IMR-90 (cell line): ENCODE data around the gene TMEM143. TPM values are rescaled to one million over a fixed set of nuclear protein-coding genes. Genes with fewer than 3 reads are reported as not detected.

Experiments
- ATAC-seq: fragments of 200-7000 bp; cut with Tn5 transposase; 2 replicates; pipeline ENCODE4 v1.9.1; 2020; ENCODE audit warnings: low read depth, mild to moderate bottlenecking, moderate library complexity
- BruUV-seq: library from RNA; stranded (reverse); fragments of 400-500 nt; replicated peaks from 2 replicates; lab custom pipeline; 2021; lab: Mats Ljungman, UMichigan
- CTCF ChIA-PET: fragments of 300-600 bp; formaldehyde crosslinking; extraction: SDS; loops from one replicate; lab custom pipeline; 2021; ENCODE audit warnings: antibody characterized with exemption; lab: Yijun Ruan, JAX
- POLR2A ChIA-PET: fragments of 300-600 bp; sonication (Branson Sonifier 250); formaldehyde crosslinking; loops from one replicate; lab custom pipeline; 2022; ENCODE audit warnings: antibody characterized with exemption; ENCODE audit not compliant: unreplicated experiment; lab: Charles Lee
- DNase-seq: peaks from one replicate; pipeline ENCODE4 v3.0.0; 2013
- H2AFZ ChIP-seq: replicated peaks from 2 replicates; pipeline ENCODE3; 2013; ENCODE audit warnings: low read length, mild to moderate bottlenecking; ENCODE audit not compliant: poor library complexity
- H2AK5ac ChIP-seq: 2 replicates; pipeline ENCODE4 v1.6.1; 2013; ENCODE audit warnings: low read depth, low read length, inconsistent platforms
- H2AK9ac ChIP-seq: replicated peaks from 2 replicates; pipeline ENCODE3; 2013; ENCODE audit warnings: mild to moderate bottlenecking, low read depth, low read length, moderate library complexity; ENCODE audit not compliant: poor library complexity
- H2BK120ac ChIP-seq: 2 replicates; pipeline ENCODE4 v1.6.1; 2013; ENCODE audit warnings: low read depth, low read length, inconsistent platforms
- H2BK15ac ChIP-seq: 3 replicates; pipeline ENCODE4 v1.6.1; 2013; ENCODE audit warnings: low read depth, low read length, inconsistent platforms
- H2BK20ac ChIP-seq: 2 replicates; pipeline ENCODE4 v1.6.1; 2013; ENCODE audit warnings: low read depth, mild to moderate bottlenecking, inconsistent platforms, low read length, moderate library complexity
- H2BK5ac ChIP-seq: 2 replicates; pipeline ENCODE4 v1.6.1; 2013; ENCODE audit warnings: mild to moderate bottlenecking, low read depth, low read length, inconsistent platforms; ENCODE audit not compliant: poor library complexity, severe bottlenecking
- H3K14ac ChIP-seq: replicated peaks from 2 replicates; pipeline ENCODE4 v1.6.1; 2013; ENCODE audit warnings: low read depth, low read length, inconsistent platforms
- H3K18ac ChIP-seq: 2 replicates; pipeline ENCODE4 v1.6.1; 2013; ENCODE audit warnings: low read depth, low read length, control low read depth
- H3K23ac ChIP-seq: 2 replicates; pipeline ENCODE4 v1.6.1; 2013; ENCODE audit warnings: low read depth, low read length, inconsistent platforms
- H3K27ac ChIP-seq: 2 replicates; pipeline ENCODE4 v1.5.1; 2013; ENCODE audit warnings: mild to moderate bottlenecking, control low read depth, low read length; ENCODE audit not compliant: insufficient read depth
- H3K27me3 ChIP-seq: 2 replicates; pipeline ENCODE4 v1.6.1; 2013; ENCODE audit warnings: low read length; ENCODE audit not compliant: control insufficient read depth, insufficient read depth
- H3K36me3 ChIP-seq: 2 replicates; pipeline ENCODE4 v1.6.1; 2013; ENCODE audit warnings: low read length, mixed read lengths; ENCODE audit not compliant: control insufficient read depth, insufficient read depth
- H3K4ac ChIP-seq: 2 replicates; pipeline ENCODE4 v1.6.1; 2013; ENCODE audit warnings: low read depth, low read length, inconsistent platforms
- H3K4me1 ChIP-seq: 2 replicates; pipeline ENCODE4 v1.6.1; 2013; ENCODE audit warnings: low read length, mixed read lengths; ENCODE audit not compliant: control insufficient read depth, insufficient read depth
- H3K4me2 ChIP-seq: 2 replicates; pipeline ENCODE4 v1.6.1; 2013; ENCODE audit warnings: low read depth, mild to moderate bottlenecking, control low read depth, low read length, moderate library complexity
- H3K4me3 ChIP-seq: 2 replicates; pipeline ENCODE4 v1.5.1; 2013; ENCODE audit warnings: low read depth, mild to moderate bottlenecking, control low read depth, low read length, moderate library complexity; ENCODE audit not compliant: insufficient read depth
- H3K56ac ChIP-seq: 2 replicates; pipeline ENCODE4 v1.6.1; 2013; ENCODE audit warnings: low read length, inconsistent platforms; ENCODE audit not compliant: insufficient read depth; ENCODE audit errors: extremely low read depth
- H3K79me1 ChIP-seq, 2 experiments: 2 replicates each; pipeline ENCODE4 v1.6.1; 2013; ENCODE audit warnings: low read length in 2 of 2, inconsistent platforms in 1 of 2, low read depth in 1 of 2
- H3K9ac ChIP-seq: 2 replicates; pipeline ENCODE4 v1.6.1; 2013; ENCODE audit warnings: low read depth, low read length, control low read depth
- H3K9me1 ChIP-seq: 2 replicates; pipeline ENCODE4 v1.6.1; 2013; ENCODE audit warnings: low read length, inconsistent platforms; ENCODE audit not compliant: insufficient read depth
- H3K9me3 ChIP-seq: 2 replicates; pipeline ENCODE4 v1.6.1; 2013; ENCODE audit warnings: low read length; ENCODE audit not compliant: control insufficient read depth, insufficient read depth
- H4K20me1 ChIP-seq: 2 replicates; pipeline ENCODE4 v1.6.1; 2013; ENCODE audit warnings: low read length, inconsistent platforms; ENCODE audit not compliant: insufficient read depth
- H4K5ac ChIP-seq: 2 replicates; pipeline ENCODE4 v1.6.1; 2013; ENCODE audit warnings: mild to moderate bottlenecking, low read depth, low read length, control low read depth
- H4K8ac ChIP-seq, 2 experiments: 2 replicates each; pipeline ENCODE4 v1.6.1; 2013; ENCODE audit warnings: low read depth in 2 of 2, low read length in 2 of 2, control low read depth in 1 of 2, inconsistent platforms in 1 of 2
- H4K91ac ChIP-seq: 2 replicates; pipeline ENCODE4 v1.6.1; 2013; ENCODE audit warnings: low read depth, low read length, inconsistent platforms; ENCODE audit not compliant: insufficient read depth
- CEBPB ChIP-seq: IDR thresholded peaks from 2 replicates; pipeline ENCODE4 v1.6.1; 2012; ENCODE audit warnings: low read depth, low read length, improper control_type of control experiment
- CTCF ChIP-seq: conservative IDR thresholded peaks from 2 replicates; pipeline ENCODE4 v1.5.1; 2012; ENCODE audit warnings: mild to moderate bottlenecking, low read depth, low read length, improper control_type of control experiment
- WGBS, 2 experiments: methylation state at CpG; one replicate each; pipeline versions ENCODE4 v1.1.5 to v1.1.7; 2013; ENCODE audit warnings: missing lambda C conversion rate in 2 of 2; ENCODE audit not compliant: insufficient read length in 1 of 2; ENCODE audit errors: extremely low coverage in 2 of 2; 5-methylcytosine and 5-hydroxymethylcytosine counted together
- dilution Hi-C: fragments of 300-500 bp; cut with HindIII; formaldehyde crosslinking; loops from one replicate; pipeline ENCODE4 v1.14.3; 2018; ENCODE audit warnings: low sequenced_read_pairs; ENCODE audit not compliant: unreplicated experiment
- in situ Hi-C: fragments of 300-500 bp; cut with MboI; formaldehyde crosslinking; loops from 3 replicates; pipeline ENCODE4 v1.14.3; 2019; ENCODE audit warnings: low sequenced_read_pairs, inconsistent platforms, mixed read lengths
- intact Hi-C: fragments of 100-400 bp; cut with micrococcal nuclease; formaldehyde crosslinking; loops from 2 replicates; pipeline ENCODE4 v1.10.0; 2022
- polyA plus RNA-seq, 3 experiments: library from polyadenylated mRNA; depleted of rRNA; stranded (reverse); fragments of >200 nt; gene quantifications; 2 replicates each; pipeline ENCODE4 v1.2.3, GENCODE V29; 2012; ENCODE audit warnings: low replicate concordance in 1 of 3
- total RNA-seq: library from RNA; depleted of rRNA; stranded (reverse); fragments of >200 nt; gene quantifications from 2 replicates; pipeline ENCODE4 v1.2.3, GENCODE V29; 2012

Gene TMEM143
- total and polyA plus RNA-seq, 2 of the 4 experiments (the other 2 are of a cell fraction) = 1.3 to 7.6 TPM

- ChIA-PET POLR2A (interaction anchor here (0.6 kb wide), 1 partner anchor 10 kb away, joined by 3 read pairs; no protein-coding TSS in a partner anchor), CTCF (no interaction called here)
- no peak within 1 kb of the TSS for H3K14ac ChIP-seq
- intact Hi-C loops (loop anchor here (10.0 kb wide), 1 partner anchor 69 kb away; the partner anchor contains the start of gene EMP3), dilution Hi-C loops (no loop called here), in situ Hi-C loops (no loop called here)
- peaks cover 6% of the 10 kb centered on the region; the same call in 1 of the 2 replicates for H3K9me1 ChIP-seq
- TF ChIP-seq CEBPB (no peak), CTCF (0 out of 2 replicates have a peak, but pooled peaks have one; percentile 23)
- H3K27me3 ChIP-seq = peaks cover 54% of the 10 kb centered on the region
- H3K23ac ChIP-seq = no peak within 1 kb of the TSS
- H3K4me1 ChIP-seq = peaks cover 7% of the 10 kb centered on the region; the same call in 1 of the 2 replicates
- peaks cover 5% of the 10 kb centered on the region for H3K36me3 ChIP-seq
- no peak within 1 kb of the TSS for H3K9ac ChIP-seq
- no peak within 1 kb of the TSS for H2BK5ac ChIP-seq
- H2BK20ac ChIP-seq = no peak within 1 kb of the TSS
- H2AK5ac ChIP-seq = 0 out of 2 replicates have a peak within 1 kb of the TSS, but pooled peaks have one; percentile 14
- peak within 1 kb of the TSS; percentile 79 for H2AFZ ChIP-seq
- H3K27ac ChIP-seq = no peak within 1 kb of the TSS
- ATAC-seq = peak; percentile 2; the same call in 1 of the 2 replicates
- no peak within 1 kb of the TSS for H2BK15ac ChIP-seq
- no peak within 1 kb of the TSS for H4K5ac ChIP-seq
- 4% methylated on average over 9 of the region's 40 CpGs; no CpG with 5 or more reads in 1 of the 2 experiments for WGBS, 2 experiments
- peak within 1 kb of the TSS; percentile 12; the same call in 1 of the 2 replicates for H3K4me3 ChIP-seq
- H3K56ac ChIP-seq = no peak within 1 kb of the TSS; the same call in 1 of the 2 replicates
- no peak within 1 kb of the TSS for H4K91ac ChIP-seq
- no peak within 1 kb of the TSS for H2BK120ac ChIP-seq
- no peak within 1 kb of the TSS for H3K18ac ChIP-seq
- no peak within 1 kb of the TSS; a peak in 1 of 4 replicates for H4K8ac ChIP-seq
- peak; percentile 33 for DNase-seq
- H3K79me1 ChIP-seq = peaks cover 0 to 19% of the 10 kb centered on the region in 2 experiments
- peaks cover 9% of the 10 kb centered on the region for H4K20me1 ChIP-seq
- H3K4me2 ChIP-seq = peak within 1 kb of the TSS; percentile 64; the same call in 1 of the 2 replicates
- peak within 1 kb of the TSS; percentile 89 for H2AK9ac ChIP-seq
- no TSS peak for BruUV-seq
- H3K4ac ChIP-seq = no peak within 1 kb of the TSS
- no peaks in the 10 kb centered on the region for H3K9me3 ChIP-seq
These were observed 30.0 kb upstream of the TMEM143 start, which contains the start of gene GRIN2D for GRCh38 chr19:48393559-48394330. TSS of gene GRIN2D (plus strand) at chr19:48393668. CDS start at chr19:48398393, 4,725 bp downstream.
